Sigmoid colon (tissue), 7 donors: ENCODE measurements around the gene HOXC9. TPM values are rescaled to one million over a fixed set of nuclear protein-coding genes. Genes with fewer than 3 reads are reported as not detected.
"Not testable (repeated sequence)": the region's sequence is repeated elsewhere in the genome, so short reads cannot be mapped to it uniquely, and the experiment has no call there.

ENCODE experiments used
- DNase-seq: peaks from one replicate; pipeline ENCODE4 v3.0.0-alpha.2; 2019
- H3K27ac ChIP-seq, 4 donors: fragments of 200-600 bp; sonication (generic); one replicate each; pipeline ENCODE4 v1.5.1; 2016 to 2019; ENCODE audit warnings: mild to moderate bottlenecking in 1 of 4
- H3K27me3 ChIP-seq, 3 donors: fragments of 200-600 bp; sonication (generic); one replicate each; pipeline ENCODE4 v1.5.1; 2019; ENCODE audit warnings: mild to moderate bottlenecking in 1 of 3
- H3K36me3 ChIP-seq, 4 donors: fragments of 200-600 bp; sonication (generic); one replicate each; pipeline ENCODE4 v1.5.1; 2016 to 2019
- H3K4me1 ChIP-seq, 4 donors: fragments of 200-600 bp; sonication (generic); one replicate each; pipeline ENCODE4 v1.5.1; 2017 to 2019
- H3K4me3 ChIP-seq, 4 donors: fragments of 200-600 bp; sonication (generic); one replicate each; pipeline ENCODE4 v1.5.1; 2017 to 2019; ENCODE audit warnings: mild to moderate bottlenecking in 2 of 4, moderate library complexity in 1 of 4
- H3K9me3 ChIP-seq, 4 donors: fragments of 200-600 bp in 3 of 4; sonication (generic) in 3 of 4; one replicate each; pipeline versions ENCODE4 v1.5.1 to v1.6.1; 2013 to 2019
- CTCF ChIP-seq, 4 experiments: fragments of 450-650 bp in 3 of 4; fragments of 200-600 bp in 1 of 4; IDR thresholded peaks; one replicate each; pipeline ENCODE4 v1.5.1; 2016 to 2019; ENCODE audit warnings: antibody characterized with exemption in 4 of 4, mild to moderate bottlenecking in 3 of 4, moderate library complexity in 2 of 4
- EP300 ChIP-seq, 4 donors: sonication (generic); formaldehyde crosslinking; IDR thresholded peaks; one replicate each; pipeline ENCODE4 v1.6.1; 2017; ENCODE audit warnings: antibody characterized with exemption in 4 of 4
- POLR2A ChIP-seq, 2 donors: fragments of 450-650 bp; IDR thresholded peaks; one replicate each; pipeline ENCODE4 v1.6.1; 2016; ENCODE audit warnings: antibody characterized with exemption in 2 of 2, mild to moderate bottlenecking in 2 of 2, moderate library complexity in 2 of 2
- POLR2AphosphoS5 ChIP-seq, 4 donors: sonication (generic); formaldehyde crosslinking; IDR thresholded peaks; one replicate each; pipeline ENCODE4 v1.6.1; 2017; ENCODE audit warnings: antibody characterized with exemption in 4 of 4
- WGBS, 2 donors: extraction: QIAGEN DNeasy Blood & Tissue Kit; methylation state at CpG; one replicate each; pipeline ENCODE4 v1.1.7; 2013; 5-methylcytosine and 5-hydroxymethylcytosine counted together
- intact Hi-C: fragments of 100-400 bp; cut with DNase I; formaldehyde crosslinking; loops from one replicate; pipeline ENCODE4 v1.15.1; 2023
- polyA plus RNA-seq, 3 donors: library from polyadenylated mRNA; stranded (reverse); fragments of 200-250 nt; gene quantifications; one replicate each; pipeline ENCODE4 v1.2.3, GENCODE V29; 2013
- total RNA-seq, 4 donors: library from RNA; depleted of rRNA; stranded (reverse); fragments of >200 nt; gene quantifications; one replicate each; pipeline ENCODE4 v1.1.0, GENCODE V29; 2016
- donor health status: healthy with polysubstance abuse.
- donor health status: Bipolar disorder and iron deficiency.
- donor health status: healthy.

The HOXC9 gene
- total and polyA plus RNA-seq, 7 donors, result 0.04 TPM; not detected in 6

- peak overlapping the region in 1 of 4 donors; percentile 17 for H3K27ac ChIP-seq
- peaks cover 16 to 99% (median 95%) of the 10 kb centered on the region in 3 donors for H3K27me3 ChIP-seq
- intact Hi-C loops, result no loop called here
Observed at GRCh38 chr12:54040148-54040494, 40.2 kb downstream of the HOXC9 start.

GRCh38 chr12:54040648-54041047 is 40.7 kb downstream of the HOXC9 start:
- TF ChIP-seq EP300 (IDR thresholded peaks at IDR 0.05), result no peak
- no peak for TF ChIP-seq POLR2A (IDR thresholded peaks at IDR 0.05)
- no peak for TF ChIP-seq CTCF (IDR thresholded peaks at IDR 0.05)
- TF ChIP-seq POLR2AphosphoS5 (IDR thresholded peaks at IDR 0.05), result no peak
- WGBS, 2 donors, result 71 to 74% methylated on average over 3 of the region's 3 CpGs

More at GRCh38 chr12:54040148-54040494, 40.2 kb downstream of the HOXC9 start:
- no peaks in the 10 kb centered on the region for H3K9me3 ChIP-seq
- 38 to 48% methylated on average over 4 of the region's 4 CpGs for WGBS, 2 donors
- no peak overlapping the region for H3K4me3 ChIP-seq
- TF ChIP-seq CTCF (IDR thresholded peaks at IDR 0.05) (no peak), EP300 (IDR thresholded peaks at IDR 0.05) (no peak), POLR2A (IDR thresholded peaks at IDR 0.05) (no peak), POLR2AphosphoS5 (IDR thresholded peaks at IDR 0.05) (no peak)
- no peaks in the 10 kb centered on the region for H3K36me3 ChIP-seq
- DNase-seq, result no peak
- H3K4me1 ChIP-seq, result no peaks in the 10 kb centered on the region

GRCh38 chr12:54041097-54041690 is 41.2 kb downstream of the HOXC9 start:
- TF ChIP-seq CTCF (IDR thresholded peaks at IDR 0.05), result no peak
- intact Hi-C loops, result no loop called here
- Histone ChIP-seq H3K27ac (no peak overlapping the region), H3K4me1 (no peaks in the 10 kb centered on the region), H3K27me3 (peaks cover 20 to 99% (median 96%) of the 10 kb centered on the region in 3 donors), H3K4me3 (no peak overlapping the region), H3K9me3 (no peaks in the 10 kb centered on the region), H3K36me3 (no peaks in the 10 kb centered on the region)
- no peak for DNase-seq
- WGBS, 2 donors, result 39 to 47% methylated on average over 2 of the region's 2 CpGs

More at GRCh38 chr12:54040648-54041047, 40.7 kb downstream of the HOXC9 start:
- Histone ChIP-seq H3K27ac (no peak overlapping the region), H3K9me3 (no peaks in the 10 kb centered on the region), H3K27me3 (peaks cover 16 to 99% (median 93%) of the 10 kb centered on the region in 3 donors), H3K4me3 (no peak overlapping the region), H3K36me3 (no peaks in the 10 kb centered on the region), H3K4me1 (no peaks in the 10 kb centered on the region)
- DNase-seq, result no peak
- intact Hi-C loops, result no loop called here

GRCh38 chr12:54042033-54042432 is 42.1 kb downstream of the HOXC9 start:
- H3K36me3 ChIP-seq, intact Hi-C loops, H3K4me1 ChIP-seq, DNase-seq, H3K27ac ChIP-seq, H3K9me3 ChIP-seq, H3K4me3 ChIP-seq: not testable (repeated sequence)
- 62 to 66% methylated on average over 6 of the region's 6 CpGs for WGBS, 2 donors
- H3K27me3 ChIP-seq, result peaks cover 27 to 99% (median 96%) of the 10 kb centered on the region in 3 donors

GRCh38 chr12:54042970-54043853 is 43.3 kb downstream of the HOXC9 start:
- DNase-seq, result no peak
- Histone ChIP-seq H3K9me3 (no peaks in the 10 kb centered on the region), H3K4me3 (no peak overlapping the region), H3K4me1 (peaks cover 0 to 12% (median 10%) of the 10 kb centered on the region in 4 donors), H3K36me3 (no peaks in the 10 kb centered on the region), H3K27me3 (peaks cover 39 to 99% (median 96%) of the 10 kb centered on the region in 3 donors), H3K27ac (no peak overlapping the region)
- intact Hi-C loops, result no loop called here
- 35 to 39% methylated on average over 6 of the region's 6 CpGs for WGBS, 2 donors
- TF ChIP-seq EP300 (IDR thresholded peaks at IDR 0.05) (no peak), POLR2A (IDR thresholded peaks at IDR 0.05) (no peak), CTCF (IDR thresholded peaks at IDR 0.05) (no peak)
